ENCODE measurements around the gene CASP5.
"Not testable (repeated sequence)": the region's sequence is repeated elsewhere in the genome, so short reads cannot be mapped to it uniquely, and the experiment has no call there.

Gene CASP5

GRCh38 chr11:104984808-104985207 is 38.2 kb downstream of the CASP5 start:
- FAIRE-seq (no peak), DNase-seq (ENCODE audit: insufficient read length) (no peak)
- TF ChIP-seq POLR2AphosphoS5 (IDR thresholded peaks at IDR 0.05; ENCODE audit: low read depth, low read length) (no peak), TAF1 (IDR thresholded peaks at IDR 0.05; ENCODE audit: borderline replicate concordance, low read depth, low read length) (no peak), POLR2A (IDR thresholded peaks at IDR 0.05; ENCODE audit: low read depth, low read length) (no peak)

GRCh38 chr11:104979839-104980238 is 43.1 kb downstream of the CASP5 start:
- no peak for TF ChIP-seq POLR2AphosphoS5 (IDR thresholded peaks at IDR 0.05; ENCODE audit: low read depth, low read length)
- TF ChIP-seq POLR2A (IDR thresholded peaks at IDR 0.05; ENCODE audit: low read depth, low read length) = no peak
- no peak for TF ChIP-seq TAF1 (IDR thresholded peaks at IDR 0.05; ENCODE audit: borderline replicate concordance, low read depth, low read length)
- FAIRE-seq (no peak), DNase-seq (ENCODE audit: insufficient read length) (no peak)

- no peak for FAIRE-seq
- no peak for DNase-seq (ENCODE audit: insufficient read length)
- no peak for TF ChIP-seq POLR2A (IDR thresholded peaks at IDR 0.05; ENCODE audit: low read depth, low read length)
- TF ChIP-seq POLR2AphosphoS5 (IDR thresholded peaks at IDR 0.05; ENCODE audit: low read depth, low read length) = no peak
Measured at GRCh38 chr11:104973616-104974015, 49.4 kb downstream of the CASP5 start.

- FAIRE-seq; DNase-seq (ENCODE audit: insufficient read length): not testable (repeated sequence)
Measured at GRCh38 chr11:104972924-104973323, 50.0 kb downstream of the CASP5 start.

GRCh38 chr11:104970756-104971155 is 52.2 kb downstream of the CASP5 start:
- no peak for FAIRE-seq
- TF ChIP-seq POLR2A (IDR thresholded peaks at IDR 0.05; ENCODE audit: low read depth, low read length) = no peak
- TF ChIP-seq TAF1 (IDR thresholded peaks at IDR 0.05; ENCODE audit: borderline replicate concordance, low read depth, low read length) = no peak
- TF ChIP-seq POLR2AphosphoS5 (IDR thresholded peaks at IDR 0.05; ENCODE audit: low read depth, low read length) = no peak
- no peak for DNase-seq (ENCODE audit: insufficient read length)

- FAIRE-seq (peak; percentile 42), DNase-seq (ENCODE audit: insufficient read length) (no peak)
Measured at GRCh38 chr11:104968856-104969776, 53.9 kb downstream of the CASP5 start.

GRCh38 chr11:104968355-104968855 is 54.6 kb downstream of the CASP5 start, which contains the start of gene CASP4:
TSS of gene CASP4 (minus strand) at chr11:104968574. CDS start at chr11:104968525, 49 bp downstream.
- TF ChIP-seq TAF1 (IDR thresholded peaks at IDR 0.05; ENCODE audit: borderline replicate concordance, low read depth, low read length) = no peak
- peak; percentile 58; the same call in 1 of the 2 replicates for TF ChIP-seq POLR2A (IDR thresholded peaks at IDR 0.05; ENCODE audit: low read depth, low read length)
- peak; percentile 85 for FAIRE-seq
- no peak for DNase-seq (ENCODE audit: insufficient read length)

More at GRCh38 chr11:104968856-104969776, 53.9 kb downstream of the CASP5 start:
- no peak for TF ChIP-seq POLR2A (IDR thresholded peaks at IDR 0.05; ENCODE audit: low read depth, low read length)

- TF ChIP-seq TAF1 (IDR thresholded peaks at IDR 0.05; ENCODE audit: borderline replicate concordance, low read depth, low read length) = no peak
- TF ChIP-seq POLR2A (IDR thresholded peaks at IDR 0.05; ENCODE audit: low read depth, low read length) = no peak
- no peak for TF ChIP-seq POLR2AphosphoS5 (IDR thresholded peaks at IDR 0.05; ENCODE audit: low read depth, low read length)
- FAIRE-seq (peak; percentile 76), DNase-seq (ENCODE audit: insufficient read length) (no peak)
Measured at GRCh38 chr11:104967534-104968354, 55.2 kb downstream of the CASP5 start.

GRCh38 chr11:104965735-104966134 is 57.2 kb downstream of the CASP5 start:
- DNase-seq (ENCODE audit: insufficient read length) (no peak), FAIRE-seq (no peak)
- no peak for TF ChIP-seq POLR2AphosphoS5 (IDR thresholded peaks at IDR 0.05; ENCODE audit: low read depth, low read length)
- no peak for TF ChIP-seq POLR2A (IDR thresholded peaks at IDR 0.05; ENCODE audit: low read depth, low read length)
- TF ChIP-seq TAF1 (IDR thresholded peaks at IDR 0.05; ENCODE audit: borderline replicate concordance, low read depth, low read length) = no peak

GRCh38 chr11:104964247-104964646 is 58.7 kb downstream of the CASP5 start:
- FAIRE-seq (no peak), DNase-seq (ENCODE audit: insufficient read length) (no peak)
- TF ChIP-seq TAF1 (IDR thresholded peaks at IDR 0.05; ENCODE audit: borderline replicate concordance, low read depth, low read length) = no peak
- no peak for TF ChIP-seq POLR2AphosphoS5 (IDR thresholded peaks at IDR 0.05; ENCODE audit: low read depth, low read length)
- no peak for TF ChIP-seq POLR2A (IDR thresholded peaks at IDR 0.05; ENCODE audit: low read depth, low read length)

- DNase-seq (ENCODE audit: insufficient read length) = no peak
- TF ChIP-seq POLR2AphosphoS5 (IDR thresholded peaks at IDR 0.05; ENCODE audit: low read depth, low read length) (no peak), TAF1 (IDR thresholded peaks at IDR 0.05; ENCODE audit: borderline replicate concordance, low read depth, low read length) (no peak), POLR2A (IDR thresholded peaks at IDR 0.05; ENCODE audit: low read depth, low read length) (no peak)
- no peak for FAIRE-seq
Measured at GRCh38 chr11:104962852-104963251, 60.1 kb downstream of the CASP5 start.

GRCh38 chr11:104957280-104957679 is 65.7 kb downstream of the CASP5 start:
- TF ChIP-seq POLR2AphosphoS5 (IDR thresholded peaks at IDR 0.05; ENCODE audit: low read depth, low read length) = no peak
- TF ChIP-seq TAF1 (IDR thresholded peaks at IDR 0.05; ENCODE audit: borderline replicate concordance, low read depth, low read length) = no peak
- TF ChIP-seq POLR2A (IDR thresholded peaks at IDR 0.05; ENCODE audit: low read depth, low read length) = no peak
- no peak for FAIRE-seq
- DNase-seq (ENCODE audit: insufficient read length) = no peak

All from GM12892 (cell line).